ENCODE measurements around the gene GNPAT. TPM values are rescaled to one million over a fixed set of nuclear protein-coding genes. Genes with fewer than 3 reads are reported as not detected.
"Not testable (repeated sequence)": the region's sequence is repeated elsewhere in the genome, so short reads cannot be mapped to it uniquely, and the experiment has no call there.

The GNPAT gene
- polyA plus RNA-seq, 3 donors: 64.2 to 67.6 (median 65.6) TPM

- DNase-seq: no peak
Observed at GRCh38 chr1:231209531-231209930, 31.5 kb upstream of the GNPAT start.

GRCh38 chr1:231210126-231210525 is 30.9 kb upstream of the GNPAT start:
- DNase-seq: no peak

GRCh38 chr1:231211005-231211857 is 29.8 kb upstream of the GNPAT start:
- DNase-seq: peak; percentile 80

- not testable (repeated sequence) for DNase-seq
Observed at GRCh38 chr1:231212301-231212700, 28.7 kb upstream of the GNPAT start.

GRCh38 chr1:231213831-231214573 is 27.0 kb upstream of the GNPAT start:
- DNase-seq: no peak

GRCh38 chr1:231214918-231215680 is 25.9 kb upstream of the GNPAT start:
- no peak for DNase-seq

GRCh38 chr1:231215681-231216385 is 25.2 kb upstream of the GNPAT start:
- no peak for DNase-seq

- DNase-seq: no peak
Observed at GRCh38 chr1:231216498-231216897, 24.5 kb upstream of the GNPAT start.

GRCh38 chr1:231217056-231217455 is 24.0 kb upstream of the GNPAT start:
- DNase-seq: no peak

GRCh38 chr1:231218078-231218477 is 22.9 kb upstream of the GNPAT start:
- DNase-seq: no peak

- DNase-seq: no peak
Observed at GRCh38 chr1:231219422-231220401, 21.3 kb upstream of the GNPAT start.

- no peak for DNase-seq
Observed at GRCh38 chr1:231220801-231221200, 20.2 kb upstream of the GNPAT start.

GRCh38 chr1:231226156-231226555 is 14.9 kb upstream of the GNPAT start:
- no peak for DNase-seq

- no peak for DNase-seq
Observed at GRCh38 chr1:231231511-231231910, 9.5 kb upstream of the GNPAT start.

GRCh38 chr1:231232870-231233734 is 7.9 kb upstream of the GNPAT start:
- DNase-seq: no peak

- DNase-seq: peak; percentile 23
Observed at GRCh38 chr1:231233735-231234417, 7.1 kb upstream of the GNPAT start.

- DNase-seq: no peak
Observed at GRCh38 chr1:231234506-231234905, 6.5 kb upstream of the GNPAT start.

GRCh38 chr1:231235526-231236207 is 5.3 kb upstream of the GNPAT start:
- DNase-seq: no peak

Data from renal pelvis (tissue), 4 donors.